Osteoblast (primary cell): ENCODE results near the gene TMEM250. TPM values are rescaled to one million over a fixed set of nuclear protein-coding genes. Genes with fewer than 3 reads are reported as not detected.

Experiments
- DNase-seq: peaks from one replicate; pipeline ENCODE4 v3.0.0; 2011; ENCODE audit warnings: low spot score, mixed read lengths; ENCODE audit not compliant: insufficient read length; ENCODE audit errors: missing footprints
- H2AFZ ChIP-seq: 2 replicates; pipeline ENCODE4 v1.6.0; 2011; ENCODE audit warnings: mild to moderate bottlenecking, low read length
- H3K27ac ChIP-seq: 2 replicates; pipeline ENCODE4 v1.5.1; 2011; ENCODE audit warnings: mild to moderate bottlenecking, low read depth, low read length, moderate library complexity
- H3K27me3 ChIP-seq: 2 replicates; pipeline ENCODE4 v1.6.0; 2012; ENCODE audit warnings: mild to moderate bottlenecking, control low read depth, inconsistent platforms, low read length, moderate library complexity; ENCODE audit not compliant: insufficient read depth
- H3K36me3 ChIP-seq: 2 replicates; pipeline ENCODE4 v1.5.1; 2011; ENCODE audit warnings: mild to moderate bottlenecking, low read length, control low read depth, moderate library complexity; ENCODE audit not compliant: insufficient read depth
- H3K4me1 ChIP-seq: 2 replicates; pipeline ENCODE4 v1.5.1; 2011; ENCODE audit warnings: mild to moderate bottlenecking, low read length, control low read depth, moderate library complexity; ENCODE audit not compliant: insufficient read depth
- H3K4me2 ChIP-seq: 2 replicates; pipeline ENCODE4 v1.6.0; 2011; ENCODE audit warnings: mild to moderate bottlenecking, low read length; ENCODE audit not compliant: insufficient read depth
- H3K4me3 ChIP-seq: fragments of 200-600 bp; sonication (generic); 3 replicates; pipeline ENCODE4 v1.5.1; 2012; ENCODE audit warnings: mild to moderate bottlenecking, low read length, inconsistent platforms; ENCODE audit not compliant: insufficient read depth
- H3K79me2 ChIP-seq: 2 replicates; pipeline ENCODE4 v1.6.0; 2012; ENCODE audit warnings: mild to moderate bottlenecking, low read length, control low read depth, inconsistent platforms; ENCODE audit not compliant: insufficient read depth
- H3K9me3 ChIP-seq: 2 replicates; pipeline ENCODE4 v1.5.1; 2011; ENCODE audit warnings: low read depth, low read length, control low read depth
- H4K20me1 ChIP-seq: 2 replicates; pipeline ENCODE4 v1.6.0; 2012; ENCODE audit warnings: mild to moderate bottlenecking, low read length, control low read depth; ENCODE audit not compliant: insufficient read depth
- total RNA-seq: library from RNA; depleted of rRNA; stranded (reverse); fragments of >200 nt; gene quantifications from 2 replicates; pipeline ENCODE4 v1.2.3, GENCODE V29; 2012
- TF ChIP-seq, protein P1 (sequence below): IDR thresholded peaks from 2 replicates; pipeline ENCODE4 v1.5.1; 2011; ENCODE audit warnings: mild to moderate bottlenecking, low read depth, low read length, moderate library complexity; ENCODE audit errors: extremely low read depth

TMEM250 gene
- total RNA-seq, 1 donor, result 65.5 TPM

DNA sequence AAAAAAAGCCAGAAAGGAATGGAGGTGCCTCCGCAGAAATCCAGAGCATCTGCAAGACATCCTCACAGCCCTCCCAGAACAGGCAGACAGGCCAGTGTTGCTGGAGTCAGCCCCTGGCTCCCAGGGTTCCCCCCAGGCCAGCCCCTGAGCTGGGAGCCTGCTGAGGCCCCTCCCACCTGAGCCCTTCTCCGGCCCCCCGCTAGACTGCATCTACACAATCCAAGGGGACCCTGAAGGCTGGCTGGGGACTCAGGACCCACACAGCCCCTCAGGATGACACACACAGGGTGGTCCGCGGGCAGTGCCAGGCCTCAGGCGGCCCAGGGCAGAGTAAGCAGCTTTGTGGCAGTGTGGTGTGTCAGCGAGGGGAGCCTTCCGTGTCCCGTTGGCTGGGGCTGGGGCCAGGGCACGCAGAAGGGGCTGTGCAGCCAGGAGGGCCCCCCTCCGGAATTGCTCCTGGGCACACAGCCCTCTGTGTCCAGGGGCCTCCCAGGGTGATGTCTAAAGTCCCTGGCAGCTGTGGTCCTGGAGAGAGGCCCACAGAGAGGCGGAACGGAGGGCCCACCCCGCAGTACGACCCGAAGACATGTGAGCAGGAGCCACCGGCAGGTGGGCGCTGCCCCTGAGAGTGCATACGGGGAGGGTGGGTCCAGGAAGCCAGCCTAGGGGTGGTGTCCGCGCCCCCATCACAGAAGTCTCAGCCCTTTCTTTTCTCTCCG is 2.9 kb downstream of the TMEM250 start:
- Histone ChIP-seq H3K4me1 (peaks cover 12% of the 10 kb centered on the region), H3K27me3 (no peaks in the 10 kb centered on the region), H3K4me3 (no peak overlapping the region), H3K4me2 (no peak overlapping the region), H4K20me1 (peaks cover 13% of the 10 kb centered on the region), H3K36me3 (peaks cover 20% of the 10 kb centered on the region), H3K9me3 (no peaks in the 10 kb centered on the region), H3K27ac (no peak overlapping the region), H2AFZ (no peak overlapping the region), H3K79me2 (peaks cover 38% of the 10 kb centered on the region)
- no peak for DNase-seq
- TF ChIP-seq, protein P1, sequence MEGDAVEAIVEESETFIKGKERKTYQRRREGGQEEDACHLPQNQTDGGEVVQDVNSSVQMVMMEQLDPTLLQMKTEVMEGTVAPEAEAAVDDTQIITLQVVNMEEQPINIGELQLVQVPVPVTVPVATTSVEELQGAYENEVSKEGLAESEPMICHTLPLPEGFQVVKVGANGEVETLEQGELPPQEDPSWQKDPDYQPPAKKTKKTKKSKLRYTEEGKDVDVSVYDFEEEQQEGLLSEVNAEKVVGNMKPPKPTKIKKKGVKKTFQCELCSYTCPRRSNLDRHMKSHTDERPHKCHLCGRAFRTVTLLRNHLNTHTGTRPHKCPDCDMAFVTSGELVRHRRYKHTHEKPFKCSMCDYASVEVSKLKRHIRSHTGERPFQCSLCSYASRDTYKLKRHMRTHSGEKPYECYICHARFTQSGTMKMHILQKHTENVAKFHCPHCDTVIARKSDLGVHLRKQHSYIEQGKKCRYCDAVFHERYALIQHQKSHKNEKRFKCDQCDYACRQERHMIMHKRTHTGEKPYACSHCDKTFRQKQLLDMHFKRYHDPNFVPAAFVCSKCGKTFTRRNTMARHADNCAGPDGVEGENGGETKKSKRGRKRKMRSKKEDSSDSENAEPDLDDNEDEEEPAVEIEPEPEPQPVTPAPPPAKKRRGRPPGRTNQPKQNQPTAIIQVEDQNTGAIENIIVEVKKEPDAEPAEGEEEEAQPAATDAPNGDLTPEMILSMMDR, result no peak

DNA sequence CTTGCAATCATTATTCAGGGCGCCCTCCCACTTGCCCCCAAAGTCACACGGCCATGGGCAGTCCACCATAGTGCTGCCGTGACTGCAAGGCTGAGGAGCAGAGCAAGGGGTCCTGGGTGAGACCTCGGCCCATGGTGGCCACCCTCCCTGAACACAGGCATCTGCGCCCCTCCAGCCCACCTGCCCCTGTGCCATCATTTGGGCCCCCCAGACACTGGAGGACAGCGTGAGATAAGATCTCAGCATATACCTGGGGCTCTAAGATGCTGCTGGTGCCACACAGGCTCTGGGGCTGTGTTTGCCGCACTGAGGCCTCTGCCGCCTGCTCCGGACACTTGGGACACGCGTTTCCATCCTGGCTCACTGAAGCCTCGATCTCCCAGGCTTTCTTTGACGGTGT is 3.5 kb downstream of the TMEM250 start:
- Histone ChIP-seq H3K79me2 (peaks cover 38% of the 10 kb centered on the region), H3K4me3 (no peak overlapping the region), H2AFZ (no peak overlapping the region), H3K4me2 (no peak overlapping the region), H3K4me1 (peaks cover 15% of the 10 kb centered on the region), H3K27ac (no peak overlapping the region), H3K9me3 (no peaks in the 10 kb centered on the region), H4K20me1 (peaks cover 13% of the 10 kb centered on the region), H3K27me3 (no peaks in the 10 kb centered on the region), H3K36me3 (peaks cover 20% of the 10 kb centered on the region)
- TF ChIP-seq, protein P1, result no peak
- DNase-seq, result no peak

DNA sequence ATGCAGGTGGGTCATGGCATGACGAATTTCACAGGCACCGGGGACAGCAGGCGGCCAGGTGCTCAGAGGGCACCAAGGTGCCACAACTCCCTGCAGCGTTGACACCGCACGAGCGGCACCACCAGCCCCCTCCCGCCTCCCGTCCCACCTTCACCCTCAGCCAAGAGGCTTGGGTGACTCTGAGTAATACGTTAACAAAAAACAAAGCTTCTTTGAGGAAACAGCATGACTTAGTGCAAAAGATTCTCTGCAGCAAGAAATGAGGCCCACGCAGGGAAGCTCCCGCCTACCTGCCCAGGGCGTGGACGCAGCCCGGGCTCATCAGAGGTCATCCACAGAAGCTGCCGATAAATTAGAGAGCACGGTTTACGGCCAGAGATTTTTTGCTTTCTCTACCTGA is 4.1 kb downstream of the TMEM250 start:
- TF ChIP-seq, protein P1, result no peak
- H3K4me1 ChIP-seq, result peaks cover 16% of the 10 kb centered on the region

DNA sequence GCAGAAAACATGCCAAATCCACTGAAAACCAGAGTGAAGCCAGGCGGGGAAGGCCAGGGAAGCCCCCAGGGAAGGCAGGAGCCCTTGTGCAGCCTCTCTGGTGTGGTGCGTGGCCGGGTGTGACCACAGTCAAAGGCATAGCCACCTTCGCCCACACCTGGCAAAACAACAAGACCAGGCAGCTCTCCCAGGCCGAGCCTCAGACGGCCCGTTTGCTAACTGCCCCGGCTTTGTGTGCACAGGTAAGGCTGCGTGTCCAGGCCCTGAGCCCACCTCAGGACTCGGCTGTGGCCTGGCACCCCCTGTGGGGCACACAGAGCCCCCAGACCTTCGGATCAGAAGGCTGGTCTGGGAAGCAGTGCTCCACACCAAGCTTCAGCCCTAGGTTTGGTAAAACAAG is 6.1 kb downstream of the TMEM250 start:
- H3K36me3 ChIP-seq, result peaks cover 20% of the 10 kb centered on the region
- no peak overlapping the region for H3K4me2 ChIP-seq
- DNase-seq, result no peak
- TF ChIP-seq, protein P1, result no peak
- peaks cover 13% of the 10 kb centered on the region for H4K20me1 ChIP-seq
- no peaks in the 10 kb centered on the region for H3K27me3 ChIP-seq
- H3K9me3 ChIP-seq, result no peaks in the 10 kb centered on the region
- peaks cover 17% of the 10 kb centered on the region for H3K79me2 ChIP-seq
- H2AFZ ChIP-seq, result no peak overlapping the region
- peaks cover 16% of the 10 kb centered on the region for H3K4me1 ChIP-seq
- no peak overlapping the region for H3K4me3 ChIP-seq
- H3K27ac ChIP-seq, result no peak overlapping the region

More for the DNA sequence above, 4.1 kb downstream of the TMEM250 start:
- no peak overlapping the region for H3K27ac ChIP-seq
- H3K27me3 ChIP-seq, result no peaks in the 10 kb centered on the region
- no peak overlapping the region for H2AFZ ChIP-seq
- no peaks in the 10 kb centered on the region for H3K9me3 ChIP-seq
- DNase-seq, result no peak
- H4K20me1 ChIP-seq, result peaks cover 13% of the 10 kb centered on the region
- peaks cover 38% of the 10 kb centered on the region for H3K79me2 ChIP-seq
- H3K4me2 ChIP-seq, result no peak overlapping the region
- peaks cover 20% of the 10 kb centered on the region for H3K36me3 ChIP-seq
- no peak overlapping the region for H3K4me3 ChIP-seq
